Testis (tissue), 3 donors: ENCODE results near the gene CEMIP2. TPM values are rescaled to one million over a fixed set of nuclear protein-coding genes. Genes with fewer than 3 reads are reported as not detected.

Source experiments
- DNase-seq: peaks from one replicate; pipeline ENCODE4 v3.0.0-alpha.2; 2019
- H3K27ac ChIP-seq, 2 donors: fragments of 200-600 bp; sonication (generic); one replicate each; pipeline ENCODE4 v1.5.1; 2019
- H3K27me3 ChIP-seq: fragments of 200-600 bp; sonication (generic); one replicate; pipeline ENCODE4 v1.5.1; 2019
- H3K36me3 ChIP-seq: fragments of 200-600 bp; sonication (generic); one replicate; pipeline ENCODE4 v1.5.1; 2017; ENCODE audit warnings: low read depth; ENCODE audit errors: missing control alignments
- H3K4me1 ChIP-seq: fragments of 200-600 bp; sonication (generic); one replicate; pipeline ENCODE4 v1.5.1; 2019
- H3K4me3 ChIP-seq, 2 donors: fragments of 200-600 bp; sonication (generic); one replicate each; pipeline ENCODE4 v1.5.1; 2017 to 2019
- H3K9me3 ChIP-seq: fragments of 200-600 bp; sonication (generic); one replicate; pipeline ENCODE4 v1.5.1; 2017
- POLR2A ChIP-seq: fragments of 450-650 bp; IDR thresholded peaks from one replicate; pipeline ENCODE4 v1.6.1; 2017; ENCODE audit warnings: antibody characterized with exemption, mild to moderate bottlenecking, moderate library complexity
- WGBS, 2 donors: methylation state at CpG; one replicate each; pipeline ENCODE4 v1.1.5; 2018; 5-methylcytosine and 5-hydroxymethylcytosine counted together
- intact Hi-C: fragments of 100-400 bp; cut with DNase I; formaldehyde crosslinking; loops from one replicate; pipeline ENCODE4 v1.15.1; 2023; ENCODE audit warnings: low total_unique reads
- polyA plus RNA-seq: library from polyadenylated mRNA; stranded (reverse); fragments of 350-450 nt; fragmentation: Illumina TruSeq; extraction: RNeasy Lipid Tissue Mini Kit (QIAGEN cat#74804); gene quantifications from one replicate; pipeline ENCODE4 v1.2.3, GENCODE V29; 2014; ENCODE audit warnings: low read depth, low replicate concordance; ENCODE audit not compliant: insufficient read depth
- total RNA-seq, 2 donors: library from RNA; depleted of rRNA; stranded (reverse); fragments of >200 nt; gene quantifications; one replicate each; pipeline ENCODE4 v1.2.3, GENCODE V29; 2016
- TF ChIP-seq, protein P1 (sequence below), 3 experiments: fragments of 450-650 bp in 2 of 3; fragments of 200-600 bp in 1 of 3; sonication (generic) in 1 of 3; IDR thresholded peaks; one replicate each; pipeline ENCODE4 v1.5.1; 2016 to 2019; ENCODE audit warnings: antibody characterized with exemption in 3 of 3, mild to moderate bottlenecking in 2 of 3, moderate library complexity in 1 of 3

Gene CEMIP2
- total and polyA plus RNA-seq, 3 donors from 2014 or later, result 18.3 to 146 (median 109) TPM

DNA sequence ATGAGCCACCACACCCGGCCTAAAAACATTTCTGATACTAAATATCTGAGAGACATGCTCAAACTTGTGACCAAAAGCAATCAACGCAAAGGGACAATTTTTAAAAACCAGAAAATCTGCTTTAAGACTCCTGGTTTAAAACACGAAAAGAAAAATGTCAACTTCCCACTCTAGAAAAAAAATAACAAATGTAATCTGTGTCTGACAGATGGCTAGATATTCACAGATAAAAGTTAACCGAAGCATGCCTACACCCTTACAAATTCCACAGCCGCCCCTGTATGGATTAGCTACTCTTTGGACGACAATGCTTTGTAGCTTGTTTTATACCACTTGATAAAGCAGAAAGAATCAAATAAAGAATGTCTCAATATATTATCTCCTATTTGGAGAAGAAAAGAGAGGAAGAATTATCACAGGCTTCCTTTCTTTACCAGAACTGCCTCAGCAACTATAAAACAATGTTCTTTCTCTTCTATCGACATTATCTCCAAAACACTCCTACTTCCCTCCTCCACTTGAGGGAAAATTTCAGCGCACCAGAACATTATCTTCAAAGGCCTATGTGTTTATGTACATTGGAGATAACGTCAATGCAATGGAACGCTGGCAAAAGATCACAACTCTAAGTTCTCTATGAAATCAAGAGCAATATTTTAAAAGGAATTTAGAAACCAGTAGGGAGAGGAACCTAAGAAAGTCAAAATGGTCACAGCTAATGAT is 26.2 kb downstream of the CEMIP2 start:
- Histone ChIP-seq H3K4me3 (no peak overlapping the region), H3K4me1 (peaks cover 9% of the 10 kb centered on the region), H3K27ac (peak overlapping the region in 1 of 2 donors; percentile 48), H3K9me3 (no peaks in the 10 kb centered on the region), H3K27me3 (no peaks in the 10 kb centered on the region), H3K36me3 (no peaks in the 10 kb centered on the region)
- intact Hi-C loops, result no loop called here
- peak; percentile 47 for DNase-seq
- whole genome bisulfite sequencing, 2 donors, result 59 to 78% methylated on average over 10 of the region's 10 CpGs
- TF ChIP-seq POLR2A, result no peak
- TF ChIP-seq, protein P1, sequence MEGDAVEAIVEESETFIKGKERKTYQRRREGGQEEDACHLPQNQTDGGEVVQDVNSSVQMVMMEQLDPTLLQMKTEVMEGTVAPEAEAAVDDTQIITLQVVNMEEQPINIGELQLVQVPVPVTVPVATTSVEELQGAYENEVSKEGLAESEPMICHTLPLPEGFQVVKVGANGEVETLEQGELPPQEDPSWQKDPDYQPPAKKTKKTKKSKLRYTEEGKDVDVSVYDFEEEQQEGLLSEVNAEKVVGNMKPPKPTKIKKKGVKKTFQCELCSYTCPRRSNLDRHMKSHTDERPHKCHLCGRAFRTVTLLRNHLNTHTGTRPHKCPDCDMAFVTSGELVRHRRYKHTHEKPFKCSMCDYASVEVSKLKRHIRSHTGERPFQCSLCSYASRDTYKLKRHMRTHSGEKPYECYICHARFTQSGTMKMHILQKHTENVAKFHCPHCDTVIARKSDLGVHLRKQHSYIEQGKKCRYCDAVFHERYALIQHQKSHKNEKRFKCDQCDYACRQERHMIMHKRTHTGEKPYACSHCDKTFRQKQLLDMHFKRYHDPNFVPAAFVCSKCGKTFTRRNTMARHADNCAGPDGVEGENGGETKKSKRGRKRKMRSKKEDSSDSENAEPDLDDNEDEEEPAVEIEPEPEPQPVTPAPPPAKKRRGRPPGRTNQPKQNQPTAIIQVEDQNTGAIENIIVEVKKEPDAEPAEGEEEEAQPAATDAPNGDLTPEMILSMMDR (IDR thresholded peaks at IDR 0.05), result no peak

DNA sequence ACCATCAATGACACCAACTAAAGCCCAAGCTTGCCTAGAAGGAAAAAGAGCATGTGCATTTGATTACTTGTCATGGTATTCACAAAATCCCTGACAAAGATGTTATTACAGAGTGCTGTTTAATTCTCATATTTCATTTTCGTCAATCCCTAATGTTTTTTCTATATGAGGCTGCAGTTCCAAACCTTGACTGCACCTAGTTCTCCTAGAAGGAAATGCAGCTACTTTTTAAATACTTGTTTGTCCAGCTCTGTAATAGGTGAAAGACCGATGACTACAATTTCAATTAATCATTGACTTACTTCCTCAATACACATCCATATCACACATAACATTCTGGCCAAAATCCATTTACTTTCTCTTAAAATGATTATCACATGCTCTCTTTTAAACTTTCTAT is 28.1 kb downstream of the CEMIP2 start:
- Histone ChIP-seq H3K36me3 (no peaks in the 10 kb centered on the region), H3K27ac (no peak overlapping the region), H3K4me3 (no peak overlapping the region), H3K4me1 (peaks cover 9% of the 10 kb centered on the region), H3K27me3 (no peaks in the 10 kb centered on the region), H3K9me3 (no peaks in the 10 kb centered on the region)
- DNase-seq, result no peak
- TF ChIP-seq, protein P1 (IDR thresholded peaks at IDR 0.05), result no peak
- TF ChIP-seq POLR2A, result no peak
- WGBS, 2 donors, result 95% methylated on average over 2 of the region's 2 CpGs
- intact Hi-C loops, result no loop called here

DNA sequence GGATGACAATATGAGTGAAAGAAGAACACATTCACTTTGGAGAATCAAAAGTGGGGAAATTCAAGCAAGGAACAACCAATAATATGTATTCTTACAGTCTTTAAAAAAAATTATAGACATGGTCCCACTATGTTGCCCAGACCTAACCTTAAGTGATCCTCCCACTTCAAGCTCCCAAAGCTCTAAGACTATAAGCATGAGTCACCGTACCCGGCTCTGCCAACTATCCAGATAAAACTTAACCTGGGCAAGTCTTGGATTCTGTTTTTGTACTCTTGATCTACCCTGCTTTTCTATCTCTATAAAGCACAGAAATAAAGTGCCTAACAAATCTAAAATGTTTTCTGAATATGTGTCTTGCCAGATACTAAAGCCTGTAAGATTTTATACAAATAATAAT is 30.9 kb downstream of the CEMIP2 start:
- no peaks in the 10 kb centered on the region for H3K27me3 ChIP-seq
- H3K4me3 ChIP-seq, result no peak overlapping the region
- WGBS, 2 donors, result 67 to 88% methylated on average over 2 of the region's 2 CpGs
- H3K9me3 ChIP-seq, result no peaks in the 10 kb centered on the region
- no peak for DNase-seq
- no peaks in the 10 kb centered on the region for H3K36me3 ChIP-seq
- H3K4me1 ChIP-seq, result no peaks in the 10 kb centered on the region
- intact Hi-C loops, result no loop called here
- TF ChIP-seq, protein P1 (IDR thresholded peaks at IDR 0.05), result no peak
- no peak for TF ChIP-seq POLR2A
- no peak overlapping the region for H3K27ac ChIP-seq

DNA sequence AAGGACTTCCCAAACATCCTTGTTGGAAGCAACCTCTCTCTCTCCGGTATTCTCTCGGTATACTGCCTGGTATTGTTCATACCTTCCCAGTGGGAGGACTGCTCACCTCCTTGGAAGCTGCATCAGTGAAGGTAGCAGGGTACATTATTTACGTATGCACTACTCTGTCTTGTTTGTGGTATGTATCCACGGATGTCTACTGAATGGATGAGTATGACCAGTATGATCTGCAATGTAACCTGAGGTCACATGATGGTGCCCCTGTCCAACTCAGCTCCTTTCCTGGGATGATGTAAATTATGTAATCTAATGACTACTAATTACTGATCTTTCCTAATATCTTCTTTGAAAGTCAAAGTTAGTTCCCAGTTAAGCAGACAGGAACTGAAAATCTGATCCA is 32.1 kb downstream of the CEMIP2 start:
- 94 to 95% methylated on average over 4 of the region's 4 CpGs for WGBS, 2 donors

More for the DNA sequence above, 32.1 kb downstream of the CEMIP2 start:
- H3K4me3 ChIP-seq, result no peak overlapping the region
- no peaks in the 10 kb centered on the region for H3K36me3 ChIP-seq
- no peak for DNase-seq
- no peak for TF ChIP-seq POLR2A
- TF ChIP-seq, protein P1 (IDR thresholded peaks at IDR 0.05), result no peak
- no peak overlapping the region for H3K27ac ChIP-seq
- H3K4me1 ChIP-seq, result no peaks in the 10 kb centered on the region
- no peaks in the 10 kb centered on the region for H3K9me3 ChIP-seq
- intact Hi-C loops, result no loop called here
- H3K27me3 ChIP-seq, result no peaks in the 10 kb centered on the region
